ENCODE measurements around the gene RMI2.

- TF ChIP-seq POLR2A (IDR thresholded peaks at IDR 0.05) (no peak), CTCF (IDR thresholded peaks at IDR 0.05) (no peak)
These were observed 2.6 kb downstream of the RMI2 start for GRCh38 chr16:11347831-11348230.
